Stimulated activated CD4-positive, alpha-beta T cell treated with anti-CD3 and anti-CD28 coated beads, Interleukin-2, amount 100 ng/mL, for 48 hours (primary cell): ENCODE measurements around the gene CLEC3B.

Source experiments
- DNase-seq, 2 donors: peaks; one replicate each; pipeline ENCODE4 v3.0.0-alpha.2; 2020

Gene CLEC3B

DNA sequence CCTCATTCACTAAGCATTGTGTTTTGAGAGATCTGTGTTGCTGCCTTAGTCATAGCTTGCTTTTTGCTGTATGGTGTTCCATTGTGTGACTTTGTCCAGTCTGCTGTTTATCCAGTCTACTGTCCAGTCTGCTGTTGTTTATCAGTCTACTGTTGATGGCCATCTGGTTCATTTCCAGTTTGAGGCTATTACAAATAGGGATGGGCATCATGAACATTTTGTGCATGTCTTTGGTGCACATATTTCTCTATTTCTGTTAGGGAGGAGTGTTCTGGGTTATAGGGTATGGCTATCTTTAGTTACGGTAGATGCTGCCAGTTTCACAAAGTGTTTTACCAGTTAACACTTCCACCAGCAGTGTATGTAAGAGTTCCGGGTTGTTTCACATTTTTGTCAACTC lies 22.2 kb upstream of the CLEC3B start:
- DNase-seq: no peak

DNA sequence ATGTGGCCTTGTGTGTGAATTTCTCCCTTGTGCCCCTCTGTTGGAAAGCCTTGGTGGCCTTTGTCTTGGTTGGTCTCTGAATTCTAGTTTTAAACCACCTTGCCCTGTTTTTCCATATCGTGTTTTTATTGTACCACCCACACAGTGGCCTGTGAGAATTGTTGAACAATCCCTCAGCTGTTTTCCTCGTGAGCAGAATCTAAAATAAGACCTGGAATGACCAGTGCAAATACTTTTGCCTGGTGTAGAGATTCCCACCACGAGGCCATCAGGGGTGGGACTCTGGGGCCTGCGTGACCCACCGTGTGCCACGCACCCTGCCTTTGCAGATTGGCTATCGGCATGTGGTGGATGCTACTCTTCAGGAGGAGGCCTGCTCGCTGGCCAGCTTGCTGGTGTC lies 19.0 kb upstream of the CLEC3B start:
- DNase-seq: no peak

DNA sequence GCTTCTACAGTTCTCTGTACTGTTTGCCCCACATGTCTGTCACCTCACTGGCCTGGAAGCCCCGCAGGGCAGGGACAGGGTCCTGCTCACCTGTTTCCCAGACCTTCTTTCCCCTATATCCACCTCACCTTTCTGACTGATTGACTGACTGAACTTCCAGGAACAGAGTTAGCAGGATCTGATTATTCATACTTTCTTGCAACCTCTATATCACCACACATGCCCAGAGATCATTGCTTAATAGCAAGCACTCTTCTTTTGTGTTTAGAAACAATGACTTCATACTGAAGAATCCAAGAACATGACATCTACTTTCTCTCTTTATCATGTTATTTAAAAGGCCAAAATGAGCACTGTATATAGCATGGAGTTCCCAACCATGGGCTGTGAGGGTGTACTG lies 18.0 kb upstream of the CLEC3B start:
- DNase-seq: no peak

DNA sequence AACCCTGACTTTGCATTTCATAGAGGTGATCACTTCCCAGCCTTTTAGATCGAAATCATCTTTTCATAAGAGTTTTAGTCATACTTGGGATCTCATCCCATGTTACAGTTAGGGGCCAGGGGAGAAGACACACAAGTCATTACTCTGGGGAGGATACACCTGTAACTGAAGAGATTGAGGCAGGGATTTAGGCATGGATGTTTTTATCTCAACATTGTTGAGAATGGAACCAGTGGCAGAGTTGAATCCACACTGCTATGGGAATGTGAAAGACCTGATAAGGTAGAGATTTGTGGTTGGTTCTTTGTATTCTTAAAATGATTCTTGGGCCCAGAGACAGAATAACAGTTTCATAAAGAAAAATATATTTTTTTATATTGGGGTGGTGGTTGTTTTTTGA lies 16.2 kb upstream of the CLEC3B start:
- no peak for DNase-seq

DNA sequence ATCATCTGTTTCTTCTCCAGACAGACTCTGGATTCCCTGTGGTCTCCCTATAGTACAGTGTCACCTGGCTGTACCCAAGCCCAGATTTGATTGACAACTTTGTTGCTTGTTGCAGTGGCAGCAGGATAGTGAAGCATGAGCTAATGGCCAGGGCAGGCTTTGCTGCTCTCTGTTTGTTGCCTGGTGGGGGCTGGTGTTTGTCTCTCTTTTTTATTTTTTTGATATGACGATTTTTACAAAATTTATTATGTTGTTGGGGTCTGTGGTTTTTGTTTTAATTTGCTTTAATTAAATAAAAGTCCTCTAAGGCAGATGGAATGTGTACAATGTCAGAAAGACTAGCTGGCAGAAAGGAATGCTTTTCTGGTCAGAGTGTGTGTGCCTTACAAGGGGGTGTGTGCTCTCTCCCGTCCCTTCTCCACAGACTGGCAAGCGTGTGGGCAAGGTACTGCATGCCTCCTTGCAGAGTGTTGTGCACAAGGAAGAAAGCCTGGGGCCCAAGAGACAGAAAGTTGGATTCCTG lies 15.2 kb upstream of the CLEC3B start:
- no peak for DNase-seq

DNA sequence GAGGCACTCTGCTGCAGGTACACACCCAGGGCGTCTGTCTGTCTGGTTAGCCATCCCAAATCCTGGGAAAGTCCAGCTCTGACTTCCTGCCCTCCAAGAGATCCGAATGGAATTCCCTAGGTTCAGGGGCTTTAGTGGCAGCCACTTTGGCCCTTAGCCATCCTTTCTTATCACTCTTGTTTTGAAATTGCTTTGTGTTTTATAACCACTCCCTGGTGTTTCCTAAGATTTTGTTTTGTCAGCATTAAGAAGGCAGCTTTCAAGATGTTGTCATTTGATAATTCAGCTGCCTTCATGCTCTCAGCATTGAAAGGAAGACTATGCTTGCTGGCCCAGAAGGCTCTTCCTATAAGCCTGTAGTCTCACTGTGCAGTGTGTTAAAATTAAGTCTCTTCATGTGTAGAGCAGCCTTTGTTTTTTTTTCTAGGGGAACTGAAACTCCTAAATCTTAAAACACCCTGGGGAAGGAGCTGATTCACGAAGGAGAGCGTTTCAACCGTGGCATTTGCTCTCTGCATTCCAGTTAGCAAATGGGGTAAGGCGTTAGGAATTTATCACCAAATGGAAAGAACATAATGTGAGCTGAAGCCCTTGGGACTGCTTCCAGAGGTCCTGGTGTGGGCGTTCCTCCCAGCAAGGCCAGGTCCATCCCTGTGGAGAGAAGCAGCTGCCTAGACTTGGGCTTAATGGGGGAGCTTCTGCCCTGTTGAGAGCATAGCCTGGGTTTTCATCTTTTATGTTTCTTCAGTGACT lies 14.2 kb upstream of the CLEC3B start:
- no peak for DNase-seq

DNA sequence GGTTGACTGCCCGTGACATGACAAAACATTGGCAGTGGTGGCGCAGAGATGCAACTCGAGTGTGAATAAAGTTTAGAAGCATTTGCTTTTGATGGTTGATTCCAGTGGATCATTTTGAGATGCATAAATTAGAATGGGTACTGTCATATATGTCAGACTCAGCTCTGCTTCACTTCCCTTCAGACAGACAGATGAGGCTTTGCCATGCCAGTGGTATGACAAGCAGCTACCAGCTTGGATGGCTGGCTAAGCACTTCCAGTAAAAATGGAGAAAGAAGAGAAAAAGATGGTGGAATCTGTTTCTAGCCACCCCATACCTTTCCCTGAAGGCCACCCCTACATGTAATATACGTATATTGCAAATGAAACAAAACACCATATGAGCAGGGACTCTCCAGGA lies 13.5 kb upstream of the CLEC3B start:
- DNase-seq: no peak

DNA sequence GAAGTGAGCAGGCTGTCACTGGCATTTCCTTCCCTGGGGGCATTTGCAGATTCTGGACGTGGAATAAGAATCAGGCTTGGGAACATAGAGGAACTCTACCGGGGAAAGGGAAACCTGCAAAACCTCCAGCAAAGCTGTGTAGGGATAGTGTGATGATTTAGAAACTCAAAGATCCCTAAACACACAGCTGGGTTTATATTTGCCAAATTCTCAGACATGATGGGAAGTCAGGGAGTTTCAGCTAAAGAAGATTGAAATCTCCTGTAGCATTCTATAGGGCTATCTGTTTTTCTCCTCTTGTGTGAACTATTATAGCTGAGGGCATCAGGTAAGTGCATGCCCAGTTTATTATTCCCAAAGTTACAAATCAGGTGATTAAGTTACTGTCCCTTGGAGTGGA lies 9.2 kb upstream of the CLEC3B start:
- no peak for DNase-seq

DNA sequence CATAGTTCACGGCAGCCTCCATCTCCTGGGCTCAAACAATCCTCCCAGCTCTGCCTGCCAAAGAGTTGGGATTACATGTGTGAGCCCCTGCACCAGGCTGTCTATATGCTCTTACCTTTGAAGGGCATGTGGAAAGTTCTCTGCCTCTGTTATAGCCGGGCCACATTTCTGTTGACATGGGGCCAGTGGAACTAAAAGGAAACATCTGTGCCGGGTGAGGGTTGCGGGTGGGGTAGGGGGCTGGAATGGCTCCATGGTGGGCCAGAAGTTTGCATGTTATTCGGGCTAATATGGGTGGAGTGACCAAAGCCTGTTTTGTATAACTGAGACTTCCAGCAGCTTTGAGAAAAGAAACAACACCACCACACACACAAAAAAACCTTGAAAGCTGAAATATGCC lies 8.3 kb upstream of the CLEC3B start:
- no peak for DNase-seq

DNA sequence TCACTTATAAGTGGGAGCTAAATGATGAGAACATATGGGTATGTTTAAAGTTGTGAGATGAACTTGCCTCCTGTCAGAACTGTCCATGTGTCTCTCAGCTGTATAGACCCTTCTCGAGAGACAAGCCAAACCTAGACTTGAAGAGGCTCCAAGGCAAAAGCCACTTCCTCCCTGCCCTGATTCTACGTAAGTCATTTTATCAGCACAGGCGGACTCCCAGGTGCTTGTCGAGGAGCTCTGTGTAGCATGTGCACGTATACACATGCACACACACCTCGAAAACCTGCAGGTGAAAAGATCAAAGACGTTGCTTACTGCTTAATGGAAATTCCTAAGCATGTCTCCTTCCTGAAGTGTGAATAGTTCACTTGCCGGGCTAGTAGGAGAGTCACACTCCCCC lies 5.6 kb upstream of the CLEC3B start:
- DNase-seq: no peak

DNA sequence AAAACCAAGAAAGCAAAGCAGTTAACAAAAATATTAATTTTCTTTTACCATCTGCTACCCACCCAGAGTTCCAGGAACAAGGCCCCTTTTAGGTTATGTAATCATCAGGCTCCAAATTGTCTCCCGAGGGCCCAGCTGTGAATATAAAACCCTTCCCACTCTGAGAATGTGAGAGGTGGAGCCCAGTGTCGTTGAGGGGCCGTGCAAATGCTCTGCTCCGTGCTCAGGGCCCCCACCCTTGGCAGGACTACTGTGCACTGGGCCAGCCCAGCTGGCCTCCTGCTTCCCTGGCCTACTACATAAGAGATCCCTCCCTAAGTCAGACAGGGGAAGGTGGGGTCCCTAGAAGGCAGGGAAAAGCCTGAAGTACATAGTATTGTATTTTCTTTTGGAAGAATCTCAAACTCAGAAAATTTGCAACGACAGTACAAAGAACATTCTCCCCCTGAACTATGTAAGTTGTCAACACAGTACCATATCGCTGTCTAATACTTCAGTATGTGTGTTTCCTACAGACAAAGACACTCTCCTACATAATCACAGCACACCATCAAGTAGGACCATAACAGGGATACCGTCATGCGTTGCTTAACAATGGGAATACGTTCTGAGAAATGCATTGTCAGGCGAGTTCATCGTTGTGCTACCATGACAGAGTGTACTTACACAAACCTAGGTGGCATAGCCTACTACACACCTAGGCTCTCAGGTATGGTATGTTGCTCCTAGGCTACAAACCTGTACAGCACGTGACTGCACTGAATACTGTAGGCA lies 4.4 kb upstream of the CLEC3B start:
- DNase-seq: no peak

DNA sequence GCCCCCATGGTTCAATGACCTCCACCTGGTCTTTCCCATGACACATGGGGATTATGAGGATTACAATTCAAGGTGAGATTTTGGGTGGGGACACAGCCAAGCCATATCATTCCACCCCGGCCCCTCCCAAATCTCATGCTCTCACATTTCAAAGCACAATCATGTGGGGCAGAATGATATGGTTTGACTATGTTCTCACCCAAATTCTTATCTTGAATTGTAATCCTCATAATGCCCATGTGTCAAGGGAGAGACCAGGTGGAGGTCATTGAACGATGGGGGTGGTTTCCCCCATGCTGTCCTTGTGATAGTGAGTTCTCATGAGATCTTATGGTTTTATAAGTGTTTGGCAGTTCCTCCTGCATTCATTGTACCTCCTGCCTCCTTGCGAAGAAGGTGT lies 2.4 kb upstream of the CLEC3B start:
- DNase-seq: no peak

DNA sequence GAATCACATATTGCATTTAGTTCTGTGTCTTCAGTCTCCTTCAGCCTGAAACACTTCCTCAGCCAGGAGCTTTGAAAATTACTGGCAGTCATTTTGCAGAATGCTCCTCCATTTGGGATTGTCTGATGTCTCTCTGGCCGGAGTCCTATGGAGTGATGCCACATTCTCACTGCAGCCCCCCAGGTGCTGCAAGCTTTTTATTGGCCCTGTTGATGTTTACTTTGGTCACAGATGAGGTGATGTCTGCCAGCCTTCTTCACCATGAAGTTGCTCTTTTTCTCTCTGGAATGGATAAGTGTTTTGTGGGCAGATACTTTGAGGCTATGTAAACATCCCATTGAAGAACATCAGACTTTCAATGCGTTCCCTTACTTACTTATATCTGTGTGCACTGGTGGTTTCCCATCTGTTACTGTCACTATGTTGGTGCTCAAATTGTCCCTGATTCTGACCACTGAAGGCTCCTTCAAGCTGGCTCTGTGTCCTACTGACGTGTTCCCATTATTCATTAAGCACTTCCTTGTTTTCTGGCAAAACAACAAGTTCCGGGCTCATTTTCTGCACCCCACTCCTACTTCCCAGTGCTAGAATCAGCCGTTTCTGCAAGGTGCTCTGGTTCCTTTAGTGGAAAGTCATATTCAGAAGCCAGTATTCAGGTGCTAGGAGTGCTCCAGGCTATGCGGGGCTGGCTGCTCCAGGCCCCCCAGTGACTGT lies 1.4 kb upstream of the CLEC3B start:
- DNase-seq: no peak

DNA sequence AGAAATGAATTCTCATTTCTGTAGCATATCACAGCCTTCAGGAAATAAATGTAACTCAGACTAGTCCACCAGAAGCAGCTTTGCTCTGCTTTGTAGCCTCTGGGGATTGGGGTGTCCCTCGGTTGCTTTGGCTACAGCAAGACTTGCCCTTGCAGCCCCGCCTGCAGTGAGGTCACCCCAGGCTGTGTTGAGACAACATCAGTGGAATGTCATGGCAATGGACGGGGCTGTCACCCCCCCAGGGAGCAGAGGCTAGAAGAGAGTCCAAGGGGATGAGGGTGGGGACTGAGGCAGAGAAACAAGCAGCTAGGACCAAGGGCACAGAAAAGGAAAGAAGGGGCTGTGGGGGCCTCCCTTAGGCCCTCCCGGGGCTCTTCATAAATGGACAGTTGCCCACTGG lies 854 bp downstream of the CLEC3B start:
- no peak for DNase-seq

DNA sequence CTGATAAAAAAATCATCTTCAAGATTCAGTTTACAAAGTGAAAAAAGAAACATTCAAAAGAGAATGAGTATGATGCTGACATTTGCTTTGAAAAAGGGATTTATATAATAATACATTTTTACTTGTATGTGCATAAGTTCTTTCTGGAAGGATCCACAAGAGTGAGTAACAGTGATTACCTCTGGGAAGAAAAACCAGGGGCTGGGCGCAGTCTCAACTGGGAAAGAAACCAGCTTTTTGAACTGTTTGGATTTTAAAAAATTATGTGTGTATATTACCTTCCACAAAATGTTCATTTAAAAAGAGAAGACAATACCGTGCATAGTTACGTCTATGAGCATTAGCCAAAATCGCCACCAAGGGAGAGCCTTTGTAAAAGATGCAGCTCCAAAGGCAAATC lies 1.3 kb downstream of the CLEC3B start:
- DNase-seq: no peak

DNA sequence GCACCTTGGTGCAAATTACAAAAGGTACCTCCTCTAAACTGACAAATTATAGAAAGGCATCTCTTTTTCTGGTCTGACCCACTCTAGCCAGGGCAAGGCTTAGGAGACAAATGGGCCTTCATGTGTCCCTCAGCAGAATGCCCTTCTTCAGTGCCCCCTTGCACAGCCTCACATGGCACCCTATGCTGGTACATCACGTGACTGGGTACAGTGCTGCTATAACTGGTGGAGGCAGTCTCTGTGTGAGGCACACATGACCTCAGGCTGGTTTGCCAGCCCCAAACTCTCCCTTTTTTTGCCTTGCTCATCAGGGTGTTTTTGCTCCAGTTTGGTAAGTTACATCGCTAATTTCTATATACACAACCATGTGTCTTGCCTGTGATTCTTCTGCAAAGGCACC lies 3.1 kb downstream of the CLEC3B start:
- DNase-seq: no peak

DNA sequence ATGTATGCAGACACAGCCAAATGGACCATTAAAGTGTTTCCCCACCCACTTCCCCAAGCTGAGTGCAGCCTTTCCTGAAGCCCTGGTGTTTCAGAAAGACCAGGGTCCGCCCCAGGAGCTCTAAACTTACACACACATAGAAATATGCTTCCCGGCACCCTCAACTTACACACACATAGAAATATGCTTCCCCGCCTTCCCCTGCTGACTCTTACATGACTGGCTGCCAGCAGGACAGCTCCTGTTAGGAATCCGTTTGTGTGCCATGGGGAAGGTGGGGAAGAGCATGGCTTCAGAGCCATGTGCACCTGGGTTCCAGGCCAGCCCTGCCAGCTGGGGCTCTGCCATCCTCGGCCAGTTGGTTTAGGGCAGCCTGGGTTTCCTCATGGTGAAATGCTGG lies 3.6 kb downstream of the CLEC3B start:
- no peak for DNase-seq

DNA sequence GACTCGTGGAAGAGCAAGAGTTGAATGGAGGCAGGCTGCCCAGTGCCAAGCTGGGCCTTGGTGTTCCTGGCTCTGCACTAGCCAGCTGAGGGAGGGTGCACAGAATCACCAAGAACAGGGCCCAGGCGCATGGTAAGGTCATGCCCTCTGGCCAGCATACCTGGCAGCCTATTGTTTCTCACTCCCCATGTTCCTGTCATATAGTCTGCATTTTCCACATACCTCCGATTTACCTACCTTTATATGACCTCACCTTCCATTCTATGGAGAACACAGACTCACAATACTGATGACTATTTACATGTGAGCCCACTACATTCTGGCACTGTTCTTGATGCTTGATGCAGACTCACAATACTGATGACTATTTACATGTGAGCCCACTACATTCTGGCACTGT lies 5.4 kb downstream of the CLEC3B start:
- DNase-seq: no peak

DNA sequence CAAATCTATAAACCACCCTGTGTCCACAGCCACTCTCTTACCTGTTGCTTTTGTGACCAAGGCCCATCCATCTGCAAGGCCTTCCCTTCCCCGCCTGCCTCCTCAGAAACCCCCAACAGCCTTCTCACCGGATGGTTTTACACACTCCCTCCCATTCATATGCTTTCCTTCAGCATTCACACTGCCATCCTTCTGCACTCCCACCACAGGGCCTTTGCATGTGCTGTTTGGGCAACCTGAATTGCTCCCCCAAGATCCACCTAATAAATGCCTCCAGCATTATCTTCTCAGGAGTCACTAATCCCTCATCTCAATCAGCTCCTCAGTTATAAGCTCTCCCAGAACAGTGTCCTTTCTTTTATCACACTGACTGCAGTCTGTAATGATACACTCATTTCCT lies 6.0 kb downstream of the CLEC3B start:
- DNase-seq: no peak

DNA sequence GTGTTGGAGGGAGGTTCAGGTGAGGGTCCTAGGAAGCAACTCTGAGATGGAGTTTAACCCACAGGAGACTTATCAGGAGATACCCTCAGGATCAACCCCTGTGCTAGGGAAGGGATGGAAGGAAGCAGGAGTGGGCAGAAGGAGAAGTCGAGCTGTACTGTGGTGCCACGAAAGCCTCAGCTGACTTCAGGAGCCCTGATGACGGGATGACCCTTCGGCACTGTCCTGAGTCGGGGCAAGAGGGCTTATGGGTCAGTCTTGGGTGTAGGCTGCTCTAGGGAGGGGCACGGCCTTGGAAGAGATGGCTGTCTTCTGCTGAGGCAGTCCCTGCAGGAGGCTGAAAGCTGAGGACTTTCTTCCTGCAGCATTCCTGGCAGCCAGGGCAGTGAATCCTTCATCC lies 7.7 kb downstream of the CLEC3B start:
- DNase-seq: no peak

DNA sequence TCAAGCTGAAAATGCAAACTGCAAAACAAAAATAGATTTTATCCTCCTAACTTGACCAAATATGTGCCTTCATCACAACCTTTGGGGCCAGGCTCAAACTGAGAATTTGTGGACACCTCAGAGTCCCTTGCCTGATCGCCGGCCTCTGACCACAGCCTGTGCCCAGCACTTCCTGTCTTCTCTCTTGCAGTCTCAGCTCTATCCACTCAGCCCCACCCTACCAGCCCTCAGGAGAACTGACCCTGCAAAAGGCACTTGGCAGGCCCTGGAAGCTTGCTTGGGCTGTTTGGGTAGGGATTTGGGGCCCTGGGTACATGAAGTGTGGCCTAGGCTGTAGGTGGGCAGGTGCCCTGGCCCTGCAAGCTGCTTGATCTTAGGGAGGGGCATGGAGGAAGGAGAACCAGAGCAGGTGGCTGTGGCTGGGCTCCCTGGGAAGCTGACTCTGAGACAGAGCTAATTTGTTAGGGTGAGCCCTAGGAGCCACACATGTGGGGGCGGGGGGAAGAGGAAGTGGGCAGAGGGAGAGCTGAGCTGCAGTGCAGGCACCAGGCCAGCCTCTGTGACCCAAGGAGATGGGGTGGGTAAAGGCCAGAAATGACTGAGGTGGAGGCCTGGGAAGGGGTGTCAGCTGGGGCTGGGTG lies 8.6 kb downstream of the CLEC3B start:
- DNase-seq: no peak

DNA sequence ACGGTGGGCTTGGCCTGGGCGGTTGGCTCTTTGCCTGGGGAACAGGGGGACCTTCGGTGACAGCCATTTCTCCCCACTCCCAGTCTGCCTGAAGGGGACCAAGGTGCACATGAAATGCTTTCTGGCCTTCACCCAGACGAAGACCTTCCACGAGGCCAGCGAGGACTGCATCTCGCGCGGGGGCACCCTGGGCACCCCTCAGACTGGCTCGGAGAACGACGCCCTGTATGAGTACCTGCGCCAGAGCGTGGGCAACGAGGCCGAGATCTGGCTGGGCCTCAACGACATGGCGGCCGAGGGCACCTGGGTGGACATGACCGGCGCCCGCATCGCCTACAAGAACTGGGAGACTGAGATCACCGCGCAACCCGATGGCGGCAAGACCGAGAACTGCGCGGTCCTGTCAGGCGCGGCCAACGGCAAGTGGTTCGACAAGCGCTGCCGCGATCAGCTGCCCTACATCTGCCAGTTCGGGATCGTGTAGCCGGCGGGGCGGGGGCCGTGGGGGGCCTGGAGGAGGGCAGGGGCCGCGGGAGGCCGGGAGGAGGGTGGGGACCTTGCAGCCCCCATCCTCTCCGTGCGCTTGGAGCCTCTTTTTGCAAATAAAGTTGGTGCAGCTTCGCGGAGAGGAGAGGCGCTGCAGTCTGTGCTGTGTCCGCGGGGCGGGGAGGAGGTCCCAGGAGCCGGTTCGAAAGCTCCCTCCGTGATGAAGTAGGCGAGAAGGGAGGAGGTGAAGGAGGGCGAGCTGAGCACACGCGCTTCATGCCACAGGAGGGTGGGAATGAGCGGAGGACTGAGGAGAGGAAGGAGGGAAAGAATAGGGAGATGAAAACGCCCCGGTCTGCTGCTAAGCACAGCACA lies 9.6 kb downstream of the CLEC3B start:
- no peak for DNase-seq
